ENCODE measurements around the gene PLA2G7. TPM values are rescaled to one million over a fixed set of nuclear protein-coding genes. Genes with fewer than 3 reads are reported as not detected.

The PLA2G7 gene
- total and polyA plus RNA-seq, 2 of the 8 experiments (the other 6 are each of a cell fraction or from before 2014, with no cell fraction given) = 1.5 to 2.2 TPM

DNA sequence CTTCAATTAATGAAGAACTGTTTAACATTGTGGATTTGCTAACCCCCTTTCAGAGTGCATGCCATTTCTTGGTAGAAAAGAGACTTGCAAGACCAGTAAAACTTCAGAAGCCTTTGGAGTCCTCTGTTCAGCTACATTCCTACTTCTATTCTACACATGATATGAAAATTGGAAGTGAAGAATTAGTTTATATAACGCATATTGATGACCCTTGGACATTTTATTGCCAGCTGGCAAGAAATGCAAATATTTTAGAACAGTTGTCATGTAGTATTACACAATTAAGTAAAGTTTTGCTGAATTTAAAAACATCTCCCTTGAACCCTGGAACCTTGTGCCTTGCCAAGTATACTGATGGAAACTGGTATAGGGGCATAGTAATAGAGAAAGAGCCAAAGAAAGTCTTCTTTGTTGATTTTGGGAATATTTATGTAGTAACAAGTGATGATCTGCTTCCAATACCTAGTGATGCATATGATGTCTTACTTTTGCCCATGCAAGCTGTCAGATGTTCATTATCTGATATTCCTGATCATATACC, 44.2 kb downstream of the PLA2G7 start (continued):
- TF ChIP-seq NRF1 (IDR thresholded peaks at IDR 0.05; ENCODE audit: low read depth, low read length) = no peak

Measured in H1 (cell line).